IMR-90 (cell line): ENCODE data around the gene GRM5. TPM values are rescaled to one million over a fixed set of nuclear protein-coding genes. Genes with fewer than 3 reads are reported as not detected.

Experiments used
- ATAC-seq: fragments of 200-7000 bp; cut with Tn5 transposase; 2 replicates; pipeline ENCODE4 v1.9.1; 2020; ENCODE audit warnings: low read depth, mild to moderate bottlenecking, moderate library complexity
- BruUV-seq: library from RNA; stranded (reverse); fragments of 400-500 nt; replicated peaks from 2 replicates; lab custom pipeline; 2021; lab: Mats Ljungman, UMichigan
- CTCF ChIA-PET: fragments of 300-600 bp; formaldehyde crosslinking; extraction: SDS; loops from one replicate; lab custom pipeline; 2021; ENCODE audit warnings: antibody characterized with exemption; lab: Yijun Ruan, JAX
- POLR2A ChIA-PET: fragments of 300-600 bp; sonication (Branson Sonifier 250); formaldehyde crosslinking; loops from one replicate; lab custom pipeline; 2022; ENCODE audit warnings: antibody characterized with exemption; ENCODE audit not compliant: unreplicated experiment; lab: Charles Lee
- DNase-seq: peaks from one replicate; pipeline ENCODE4 v3.0.0; 2013
- H2AFZ ChIP-seq: replicated peaks from 2 replicates; pipeline ENCODE3; 2013; ENCODE audit warnings: low read length, mild to moderate bottlenecking; ENCODE audit not compliant: poor library complexity
- H2AK5ac ChIP-seq: 2 replicates; pipeline ENCODE4 v1.6.1; 2013; ENCODE audit warnings: low read depth, low read length, inconsistent platforms
- H2AK9ac ChIP-seq: replicated peaks from 2 replicates; pipeline ENCODE3; 2013; ENCODE audit warnings: mild to moderate bottlenecking, low read depth, low read length, moderate library complexity; ENCODE audit not compliant: poor library complexity
- H2BK120ac ChIP-seq: 2 replicates; pipeline ENCODE4 v1.6.1; 2013; ENCODE audit warnings: low read depth, low read length, inconsistent platforms
- H2BK15ac ChIP-seq: 3 replicates; pipeline ENCODE4 v1.6.1; 2013; ENCODE audit warnings: low read depth, low read length, inconsistent platforms
- H2BK20ac ChIP-seq: 2 replicates; pipeline ENCODE4 v1.6.1; 2013; ENCODE audit warnings: low read depth, mild to moderate bottlenecking, inconsistent platforms, low read length, moderate library complexity
- H2BK5ac ChIP-seq: 2 replicates; pipeline ENCODE4 v1.6.1; 2013; ENCODE audit warnings: mild to moderate bottlenecking, low read depth, low read length, inconsistent platforms; ENCODE audit not compliant: poor library complexity, severe bottlenecking
- H3K14ac ChIP-seq: replicated peaks from 2 replicates; pipeline ENCODE4 v1.6.1; 2013; ENCODE audit warnings: low read depth, low read length, inconsistent platforms
- H3K18ac ChIP-seq: 2 replicates; pipeline ENCODE4 v1.6.1; 2013; ENCODE audit warnings: low read depth, low read length, control low read depth
- H3K23ac ChIP-seq: 2 replicates; pipeline ENCODE4 v1.6.1; 2013; ENCODE audit warnings: low read depth, low read length, inconsistent platforms
- H3K27ac ChIP-seq: 2 replicates; pipeline ENCODE4 v1.5.1; 2013; ENCODE audit warnings: mild to moderate bottlenecking, control low read depth, low read length; ENCODE audit not compliant: insufficient read depth
- H3K27me3 ChIP-seq: 2 replicates; pipeline ENCODE4 v1.6.1; 2013; ENCODE audit warnings: low read length; ENCODE audit not compliant: control insufficient read depth, insufficient read depth
- H3K36me3 ChIP-seq: 2 replicates; pipeline ENCODE4 v1.6.1; 2013; ENCODE audit warnings: low read length, mixed read lengths; ENCODE audit not compliant: control insufficient read depth, insufficient read depth
- H3K4ac ChIP-seq: 2 replicates; pipeline ENCODE4 v1.6.1; 2013; ENCODE audit warnings: low read depth, low read length, inconsistent platforms
- H3K4me1 ChIP-seq: 2 replicates; pipeline ENCODE4 v1.6.1; 2013; ENCODE audit warnings: low read length, mixed read lengths; ENCODE audit not compliant: control insufficient read depth, insufficient read depth
- H3K4me2 ChIP-seq: 2 replicates; pipeline ENCODE4 v1.6.1; 2013; ENCODE audit warnings: low read depth, mild to moderate bottlenecking, control low read depth, low read length, moderate library complexity
- H3K4me3 ChIP-seq: 2 replicates; pipeline ENCODE4 v1.5.1; 2013; ENCODE audit warnings: low read depth, mild to moderate bottlenecking, control low read depth, low read length, moderate library complexity; ENCODE audit not compliant: insufficient read depth
- H3K56ac ChIP-seq: 2 replicates; pipeline ENCODE4 v1.6.1; 2013; ENCODE audit warnings: low read length, inconsistent platforms; ENCODE audit not compliant: insufficient read depth; ENCODE audit errors: extremely low read depth
- H3K79me1 ChIP-seq, 2 experiments: 2 replicates each; pipeline ENCODE4 v1.6.1; 2013; ENCODE audit warnings: low read length in 2 of 2, inconsistent platforms in 1 of 2, low read depth in 1 of 2
- H3K9ac ChIP-seq: 2 replicates; pipeline ENCODE4 v1.6.1; 2013; ENCODE audit warnings: low read depth, low read length, control low read depth
- H3K9me1 ChIP-seq: 2 replicates; pipeline ENCODE4 v1.6.1; 2013; ENCODE audit warnings: low read length, inconsistent platforms; ENCODE audit not compliant: insufficient read depth
- H3K9me3 ChIP-seq: 2 replicates; pipeline ENCODE4 v1.6.1; 2013; ENCODE audit warnings: low read length; ENCODE audit not compliant: control insufficient read depth, insufficient read depth
- H4K20me1 ChIP-seq: 2 replicates; pipeline ENCODE4 v1.6.1; 2013; ENCODE audit warnings: low read length, inconsistent platforms; ENCODE audit not compliant: insufficient read depth
- H4K5ac ChIP-seq: 2 replicates; pipeline ENCODE4 v1.6.1; 2013; ENCODE audit warnings: mild to moderate bottlenecking, low read depth, low read length, control low read depth
- H4K8ac ChIP-seq, 2 experiments: 2 replicates each; pipeline ENCODE4 v1.6.1; 2013; ENCODE audit warnings: low read depth in 2 of 2, low read length in 2 of 2, control low read depth in 1 of 2, inconsistent platforms in 1 of 2
- H4K91ac ChIP-seq: 2 replicates; pipeline ENCODE4 v1.6.1; 2013; ENCODE audit warnings: low read depth, low read length, inconsistent platforms; ENCODE audit not compliant: insufficient read depth
- BHLHE40 ChIP-seq: fragments of 150-350 bp; IDR thresholded peaks from 2 replicates; pipeline ENCODE4 v1.6.1; 2016; ENCODE audit warnings: mild to moderate bottlenecking, low read depth, low read length
- FOS ChIP-seq: fragments of 150-350 bp; IDR thresholded peaks from 2 replicates; pipeline ENCODE4 v1.6.1; 2016; ENCODE audit warnings: low read depth, low read length
- NFE2L2 ChIP-seq: fragments of 150-350 bp; IDR thresholded peaks from 2 replicates; pipeline ENCODE4 v1.6.1; 2016; ENCODE audit warnings: low read depth, mild to moderate bottlenecking, low read length
- SMC3 ChIP-seq: fragments of 150-350 bp; IDR thresholded peaks from 2 replicates; pipeline ENCODE4 v1.6.1; 2016; ENCODE audit warnings: low read depth, mild to moderate bottlenecking, antibody characterized with exemption, low read length, moderate library complexity
- WGBS, 2 experiments: methylation state at CpG; one replicate each; pipeline versions ENCODE4 v1.1.5 to v1.1.7; 2013; ENCODE audit warnings: missing lambda C conversion rate in 2 of 2; ENCODE audit not compliant: insufficient read length in 1 of 2; ENCODE audit errors: extremely low coverage in 2 of 2; 5-methylcytosine and 5-hydroxymethylcytosine counted together
- dilution Hi-C: fragments of 300-500 bp; cut with HindIII; formaldehyde crosslinking; loops from one replicate; pipeline ENCODE4 v1.14.3; 2018; ENCODE audit warnings: low sequenced_read_pairs; ENCODE audit not compliant: unreplicated experiment
- in situ Hi-C: fragments of 300-500 bp; cut with MboI; formaldehyde crosslinking; loops from 3 replicates; pipeline ENCODE4 v1.14.3; 2019; ENCODE audit warnings: low sequenced_read_pairs, inconsistent platforms, mixed read lengths
- intact Hi-C: fragments of 100-400 bp; cut with micrococcal nuclease; formaldehyde crosslinking; loops from 2 replicates; pipeline ENCODE4 v1.10.0; 2022
- polyA plus RNA-seq, 3 experiments: library from polyadenylated mRNA; depleted of rRNA; stranded (reverse); fragments of >200 nt; gene quantifications; 2 replicates each; pipeline ENCODE4 v1.2.3, GENCODE V29; 2012; ENCODE audit warnings: low replicate concordance in 1 of 3
- total RNA-seq: library from RNA; depleted of rRNA; stranded (reverse); fragments of >200 nt; gene quantifications from 2 replicates; pipeline ENCODE4 v1.2.3, GENCODE V29; 2012
- TF ChIP-seq, protein P1 (sequence below): fragments of 150-350 bp; IDR thresholded peaks from 2 replicates; pipeline ENCODE4 v1.6.1; 2016; ENCODE audit warnings: low read depth, mild to moderate bottlenecking, low read length, moderate library complexity, borderline replicate concordance
- TF ChIP-seq, protein P2 (sequence below): conservative IDR thresholded peaks from 2 replicates; pipeline ENCODE4 v1.5.1; 2012; ENCODE audit warnings: mild to moderate bottlenecking, low read depth, low read length, improper control_type of control experiment

The GRM5 gene
- total and polyA plus RNA-seq, 2 of the 4 experiments (the other 2 are of a cell fraction), result under 0.01 TPM

DNA sequence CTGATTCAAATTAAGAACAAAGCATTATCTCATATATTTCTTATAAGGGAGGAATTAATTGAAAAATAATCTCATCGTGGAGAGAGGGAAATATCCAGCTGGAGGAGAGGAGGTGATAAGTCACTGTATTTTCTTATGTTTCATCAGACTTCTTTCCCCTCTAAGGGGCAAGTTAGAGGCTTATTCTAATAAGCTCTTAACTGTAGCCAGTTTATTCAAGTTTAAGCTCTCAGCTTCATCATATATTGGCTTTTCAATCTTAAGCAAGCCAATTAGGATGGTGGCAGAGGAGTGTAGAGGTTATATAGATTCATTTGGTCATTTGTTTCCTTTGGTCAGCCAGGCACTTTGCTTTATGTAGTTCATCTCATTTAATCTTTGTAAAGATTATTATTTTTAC, 256.7 kb downstream of the GRM5 start:
- no peak overlapping the region for H2AFZ ChIP-seq
- no peaks in the 10 kb centered on the region for H3K9me3 ChIP-seq
- no TSS peak for BruUV-seq
- no peak overlapping the region for H3K56ac ChIP-seq
- dilution Hi-C loops, result no loop called here
- H4K20me1 ChIP-seq, result no peaks in the 10 kb centered on the region
- H4K5ac ChIP-seq, result no peak overlapping the region
- CTCF ChIA-PET, result interaction anchor here (0.6 kb wide), 1 partner anchor 111 kb away, joined by 3 read pairs; no protein-coding TSS in a partner anchor
- H3K23ac ChIP-seq, result no peak overlapping the region
- TF ChIP-seq, protein P1, sequence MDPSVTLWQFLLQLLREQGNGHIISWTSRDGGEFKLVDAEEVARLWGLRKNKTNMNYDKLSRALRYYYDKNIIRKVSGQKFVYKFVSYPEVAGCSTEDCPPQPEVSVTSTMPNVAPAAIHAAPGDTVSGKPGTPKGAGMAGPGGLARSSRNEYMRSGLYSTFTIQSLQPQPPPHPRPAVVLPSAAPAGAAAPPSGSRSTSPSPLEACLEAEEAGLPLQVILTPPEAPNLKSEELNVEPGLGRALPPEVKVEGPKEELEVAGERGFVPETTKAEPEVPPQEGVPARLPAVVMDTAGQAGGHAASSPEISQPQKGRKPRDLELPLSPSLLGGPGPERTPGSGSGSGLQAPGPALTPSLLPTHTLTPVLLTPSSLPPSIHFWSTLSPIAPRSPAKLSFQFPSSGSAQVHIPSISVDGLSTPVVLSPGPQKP, result no peak
- TF ChIP-seq SMC3 (no peak), FOS (no peak), NFE2L2 (no peak), BHLHE40 (no peak)
- TF ChIP-seq, protein P2, sequence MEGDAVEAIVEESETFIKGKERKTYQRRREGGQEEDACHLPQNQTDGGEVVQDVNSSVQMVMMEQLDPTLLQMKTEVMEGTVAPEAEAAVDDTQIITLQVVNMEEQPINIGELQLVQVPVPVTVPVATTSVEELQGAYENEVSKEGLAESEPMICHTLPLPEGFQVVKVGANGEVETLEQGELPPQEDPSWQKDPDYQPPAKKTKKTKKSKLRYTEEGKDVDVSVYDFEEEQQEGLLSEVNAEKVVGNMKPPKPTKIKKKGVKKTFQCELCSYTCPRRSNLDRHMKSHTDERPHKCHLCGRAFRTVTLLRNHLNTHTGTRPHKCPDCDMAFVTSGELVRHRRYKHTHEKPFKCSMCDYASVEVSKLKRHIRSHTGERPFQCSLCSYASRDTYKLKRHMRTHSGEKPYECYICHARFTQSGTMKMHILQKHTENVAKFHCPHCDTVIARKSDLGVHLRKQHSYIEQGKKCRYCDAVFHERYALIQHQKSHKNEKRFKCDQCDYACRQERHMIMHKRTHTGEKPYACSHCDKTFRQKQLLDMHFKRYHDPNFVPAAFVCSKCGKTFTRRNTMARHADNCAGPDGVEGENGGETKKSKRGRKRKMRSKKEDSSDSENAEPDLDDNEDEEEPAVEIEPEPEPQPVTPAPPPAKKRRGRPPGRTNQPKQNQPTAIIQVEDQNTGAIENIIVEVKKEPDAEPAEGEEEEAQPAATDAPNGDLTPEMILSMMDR, result no peak
- DNase-seq (no peak), ATAC-seq (no peak)
- no peak overlapping the region for H2AK5ac ChIP-seq
- in situ Hi-C loops, result no loop called here
- no peaks in the 10 kb centered on the region for H3K79me1 ChIP-seq
- no CpG with 5 or more reads among the region's 1 CpG for WGBS, 2 experiments
- H4K91ac ChIP-seq, result no peak overlapping the region
- H3K18ac ChIP-seq, result no peak overlapping the region
- H3K36me3 ChIP-seq, result no peaks in the 10 kb centered on the region
- H3K9me1 ChIP-seq, result no peaks in the 10 kb centered on the region
- no peaks in the 10 kb centered on the region for H3K4me1 ChIP-seq
- no peak overlapping the region for H3K14ac ChIP-seq
- no peak overlapping the region for H2BK15ac ChIP-seq
- H2BK20ac ChIP-seq, result no peak overlapping the region
- H3K4me2 ChIP-seq, result no peak overlapping the region
- H3K9ac ChIP-seq, result no peak overlapping the region
- H2AK9ac ChIP-seq, result no peak overlapping the region
- no peaks in the 10 kb centered on the region for H3K27me3 ChIP-seq
- no peak overlapping the region for H2BK5ac ChIP-seq
- no peak overlapping the region for H4K8ac ChIP-seq
- POLR2A ChIA-PET, result no interaction called here
- intact Hi-C loops, result no loop called here
- H2BK120ac ChIP-seq, result no peak overlapping the region
- H3K4me3 ChIP-seq, result no peak overlapping the region
- no peak overlapping the region for H3K4ac ChIP-seq
- H3K27ac ChIP-seq, result no peak overlapping the region
